ENCODE results near the gene PRKCD. TPM values are rescaled to one million over a fixed set of nuclear protein-coding genes. Genes with fewer than 3 reads are reported as not detected.

Gene PRKCD
- total RNA-seq, 1 experiment from 2014 or later = 34.3 TPM

DNA sequence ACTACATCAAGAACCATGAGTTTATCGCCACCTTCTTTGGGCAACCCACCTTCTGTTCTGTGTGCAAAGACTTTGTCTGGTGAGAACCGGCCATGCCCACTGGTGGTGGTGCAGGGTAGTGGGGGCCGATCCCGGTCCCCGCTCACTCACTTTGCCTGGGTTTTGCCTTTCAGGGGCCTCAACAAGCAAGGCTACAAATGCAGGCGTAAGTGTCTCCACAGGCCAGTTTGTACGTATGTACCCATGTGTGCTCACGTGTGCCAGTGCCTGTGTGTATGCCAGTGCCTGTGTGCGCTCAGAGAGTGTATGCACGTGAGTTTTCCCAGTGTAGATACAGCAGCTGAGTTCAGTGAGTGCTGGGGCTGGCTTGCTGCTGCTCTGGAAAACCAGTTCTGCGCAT lies 20.5 kb downstream of the PRKCD start:
- ChIA-PET CTCF (no interaction called here), POLR2A (ENCODE audit: unreplicated experiment) (no interaction called here)
- H3K36me3 ChIP-seq (ENCODE audit: low read depth) = no peaks in the 10 kb centered on the region
- H2AFZ ChIP-seq = no peak overlapping the region
- H3K9me3 ChIP-seq (ENCODE audit: insufficient read depth, low read depth) = no peaks in the 10 kb centered on the region
- no peak overlapping the region for H3K4me2 ChIP-seq
- BruUV-seq (replicated peaks) = no TSS peak
- H3F3A ChIP-seq (ENCODE audit: insufficient read depth, low read depth) = no peaks in the 10 kb centered on the region
- no peak overlapping the region for H3K4me3 ChIP-seq
- H3K4me1 ChIP-seq (replicated peaks; ENCODE audit: insufficient read depth) = no peaks in the 10 kb centered on the region
- H3K27me3 ChIP-seq (ENCODE audit: insufficient read depth, low read depth) = no peaks in the 10 kb centered on the region
- H3K27ac ChIP-seq = no peak overlapping the region
- intact Hi-C loops (cut with micrococcal nuclease; ENCODE audit: unreplicated experiment) = no loop called here
- no peaks in the 10 kb centered on the region for H3K79me2 ChIP-seq (ENCODE audit: low read depth)
- no peaks in the 10 kb centered on the region for H3K9me2 ChIP-seq (ENCODE audit: insufficient read depth)
- DNase-seq = no peak
- no peaks in the 10 kb centered on the region for H4K20me1 ChIP-seq (ENCODE audit: insufficient read depth)
- TF ChIP-seq, protein P1, sequence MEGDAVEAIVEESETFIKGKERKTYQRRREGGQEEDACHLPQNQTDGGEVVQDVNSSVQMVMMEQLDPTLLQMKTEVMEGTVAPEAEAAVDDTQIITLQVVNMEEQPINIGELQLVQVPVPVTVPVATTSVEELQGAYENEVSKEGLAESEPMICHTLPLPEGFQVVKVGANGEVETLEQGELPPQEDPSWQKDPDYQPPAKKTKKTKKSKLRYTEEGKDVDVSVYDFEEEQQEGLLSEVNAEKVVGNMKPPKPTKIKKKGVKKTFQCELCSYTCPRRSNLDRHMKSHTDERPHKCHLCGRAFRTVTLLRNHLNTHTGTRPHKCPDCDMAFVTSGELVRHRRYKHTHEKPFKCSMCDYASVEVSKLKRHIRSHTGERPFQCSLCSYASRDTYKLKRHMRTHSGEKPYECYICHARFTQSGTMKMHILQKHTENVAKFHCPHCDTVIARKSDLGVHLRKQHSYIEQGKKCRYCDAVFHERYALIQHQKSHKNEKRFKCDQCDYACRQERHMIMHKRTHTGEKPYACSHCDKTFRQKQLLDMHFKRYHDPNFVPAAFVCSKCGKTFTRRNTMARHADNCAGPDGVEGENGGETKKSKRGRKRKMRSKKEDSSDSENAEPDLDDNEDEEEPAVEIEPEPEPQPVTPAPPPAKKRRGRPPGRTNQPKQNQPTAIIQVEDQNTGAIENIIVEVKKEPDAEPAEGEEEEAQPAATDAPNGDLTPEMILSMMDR (conservative IDR thresholded peaks at IDR 0.05) = no peak
- no peak for TF ChIP-seq EZH2 (IDR thresholded peaks at IDR 0.05; ENCODE audit: low read depth)

DNA sequence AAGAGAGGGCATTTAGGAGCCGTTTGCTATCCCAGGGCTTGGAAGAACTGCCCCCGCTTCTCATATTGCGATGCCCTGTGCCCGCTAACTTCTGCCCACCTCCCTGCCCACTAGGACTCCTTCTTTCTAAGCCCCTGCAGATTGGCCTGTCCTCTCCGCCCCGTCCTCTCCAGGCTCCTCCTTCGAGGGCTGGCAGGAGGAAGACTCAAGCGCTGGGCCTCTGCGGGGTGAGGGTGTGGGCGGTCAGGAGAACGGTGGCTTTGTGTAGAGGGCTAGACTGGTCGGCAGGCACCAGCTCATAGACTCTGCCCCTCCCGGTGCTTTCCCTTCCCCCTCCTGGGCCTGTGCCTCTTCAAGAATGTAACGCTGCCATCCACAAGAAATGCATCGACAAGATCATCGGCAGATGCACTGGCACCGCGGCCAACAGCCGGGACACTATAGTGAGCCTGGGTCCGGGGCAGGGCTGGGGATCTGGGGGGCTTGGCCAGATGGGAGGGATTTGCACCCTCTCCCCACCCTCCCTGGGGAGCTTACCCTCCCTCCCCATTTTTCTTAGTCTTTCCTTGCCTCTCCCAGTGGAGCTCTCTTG lies 21.9 kb downstream of the PRKCD start:
- no peak overlapping the region for H3K4me3 ChIP-seq
- H3K36me3 ChIP-seq (ENCODE audit: low read depth) = no peaks in the 10 kb centered on the region
- no peak overlapping the region for H2AFZ ChIP-seq
- no peak overlapping the region for H3K27ac ChIP-seq
- intact Hi-C loops (cut with micrococcal nuclease; ENCODE audit: unreplicated experiment) = no loop called here
- no peaks in the 10 kb centered on the region for H3K9me3 ChIP-seq (ENCODE audit: insufficient read depth, low read depth)
- TF ChIP-seq EZH2 (IDR thresholded peaks at IDR 0.05; ENCODE audit: low read depth) = no peak
- no peaks in the 10 kb centered on the region for H4K20me1 ChIP-seq (ENCODE audit: insufficient read depth)
- H3F3A ChIP-seq (ENCODE audit: insufficient read depth, low read depth) = no peaks in the 10 kb centered on the region
- POLR2A ChIA-PET (ENCODE audit: unreplicated experiment) = no interaction called here
- no peaks in the 10 kb centered on the region for H3K27me3 ChIP-seq (ENCODE audit: insufficient read depth, low read depth)
- H3K4me1 ChIP-seq (replicated peaks; ENCODE audit: insufficient read depth) = no peaks in the 10 kb centered on the region
- no peaks in the 10 kb centered on the region for H3K79me2 ChIP-seq (ENCODE audit: low read depth)
- no peak for DNase-seq
- BruUV-seq (replicated peaks) = no TSS peak
- CTCF ChIA-PET = interaction anchor here (0.6 kb wide), 1 partner anchor 697 kb away, joined by 3 read pairs; no protein-coding TSS in a partner anchor
- H3K9me2 ChIP-seq (ENCODE audit: insufficient read depth) = no peaks in the 10 kb centered on the region
- H3K4me2 ChIP-seq = no peak overlapping the region

DNA sequence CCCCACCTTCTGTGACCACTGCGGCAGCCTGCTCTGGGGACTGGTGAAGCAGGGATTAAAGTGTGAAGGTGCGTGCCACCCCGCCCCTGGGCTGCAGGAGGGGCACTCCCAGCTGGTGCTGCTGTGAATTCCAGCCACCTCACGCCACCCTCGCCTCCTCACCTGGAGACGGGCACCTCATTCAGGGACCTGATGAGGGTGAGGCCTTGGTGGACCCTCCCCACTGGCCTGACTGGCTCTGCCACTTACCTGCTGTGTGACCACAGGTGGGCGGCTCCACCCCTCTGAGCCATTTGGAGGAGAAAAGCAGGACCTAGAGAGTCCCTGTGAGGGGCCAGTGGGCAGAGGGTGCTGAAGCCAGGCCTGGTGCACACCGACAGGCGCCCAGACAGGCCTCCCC lies 22.5 kb downstream of the PRKCD start:
- intact Hi-C loops (cut with micrococcal nuclease; ENCODE audit: unreplicated experiment) = no loop called here
- TF ChIP-seq, protein P1 (conservative IDR thresholded peaks at IDR 0.05) = no peak
- TF ChIP-seq EZH2 (IDR thresholded peaks at IDR 0.05; ENCODE audit: low read depth) = no peak
- ChIA-PET CTCF (no interaction called here), POLR2A (ENCODE audit: unreplicated experiment) (no interaction called here)
- no peak overlapping the region for H3K27ac ChIP-seq
- H3K9me3 ChIP-seq (ENCODE audit: insufficient read depth, low read depth) = no peaks in the 10 kb centered on the region
- DNase-seq = no peak
- no peaks in the 10 kb centered on the region for H4K20me1 ChIP-seq (ENCODE audit: insufficient read depth)
- H3K36me3 ChIP-seq (ENCODE audit: low read depth) = no peaks in the 10 kb centered on the region
- no peak overlapping the region for H3K4me2 ChIP-seq
- no peaks in the 10 kb centered on the region for H3F3A ChIP-seq (ENCODE audit: insufficient read depth, low read depth)
- H2AFZ ChIP-seq = no peak overlapping the region
- no peak overlapping the region for H3K4me3 ChIP-seq
- no peaks in the 10 kb centered on the region for H3K4me1 ChIP-seq (replicated peaks; ENCODE audit: insufficient read depth)
- no peaks in the 10 kb centered on the region for H3K79me2 ChIP-seq (ENCODE audit: low read depth)
- BruUV-seq (replicated peaks) = no TSS peak
- no peaks in the 10 kb centered on the region for H3K27me3 ChIP-seq (ENCODE audit: insufficient read depth, low read depth)
- H3K9me2 ChIP-seq (ENCODE audit: insufficient read depth) = no peaks in the 10 kb centered on the region

DNA sequence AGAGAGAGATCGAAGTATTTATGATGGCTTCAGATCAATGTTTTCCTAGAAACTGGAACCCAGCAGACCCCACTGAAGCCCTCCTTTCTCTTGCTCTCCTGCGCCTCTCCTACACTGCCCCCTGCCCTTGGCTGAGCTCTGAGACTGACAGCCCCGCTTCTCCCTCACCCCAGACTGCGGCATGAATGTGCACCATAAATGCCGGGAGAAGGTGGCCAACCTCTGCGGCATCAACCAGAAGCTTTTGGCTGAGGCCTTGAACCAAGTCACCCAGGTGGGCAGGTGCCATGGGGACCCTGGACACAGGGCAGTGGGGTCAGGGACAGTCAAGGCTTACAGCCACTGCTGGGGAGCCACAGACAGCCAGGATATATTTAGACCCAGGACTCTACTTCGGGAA lies 23.7 kb downstream of the PRKCD start:
- CTCF ChIA-PET = no interaction called here

More for the DNA sequence above, 23.7 kb downstream of the PRKCD start:
- POLR2A ChIA-PET (ENCODE audit: unreplicated experiment) = no interaction called here
- intact Hi-C loops (cut with micrococcal nuclease; ENCODE audit: unreplicated experiment) = no loop called here
- no peak overlapping the region for H3K4me3 ChIP-seq
- no peaks in the 10 kb centered on the region for H3K36me3 ChIP-seq (ENCODE audit: low read depth)
- no peaks in the 10 kb centered on the region for H3K9me3 ChIP-seq (ENCODE audit: insufficient read depth, low read depth)
- no peaks in the 10 kb centered on the region for H3K27me3 ChIP-seq (ENCODE audit: insufficient read depth, low read depth)
- no peak for DNase-seq
- no peaks in the 10 kb centered on the region for H3K79me2 ChIP-seq (ENCODE audit: low read depth)
- H3K27ac ChIP-seq = no peak overlapping the region
- BruUV-seq (replicated peaks) = no TSS peak
- no peak for TF ChIP-seq EZH2 (IDR thresholded peaks at IDR 0.05; ENCODE audit: low read depth)
- TF ChIP-seq, protein P1 (conservative IDR thresholded peaks at IDR 0.05) = no peak
- no peaks in the 10 kb centered on the region for H4K20me1 ChIP-seq (ENCODE audit: insufficient read depth)
- no peaks in the 10 kb centered on the region for H3K4me1 ChIP-seq (replicated peaks; ENCODE audit: insufficient read depth)
- no peaks in the 10 kb centered on the region for H3K9me2 ChIP-seq (ENCODE audit: insufficient read depth)
- H3F3A ChIP-seq (ENCODE audit: insufficient read depth, low read depth) = no peaks in the 10 kb centered on the region
- H3K4me2 ChIP-seq = no peak overlapping the region
- H2AFZ ChIP-seq = no peak overlapping the region
